Measurements from ENCODE around the gene CENPB.

CENPB gene

DNA sequence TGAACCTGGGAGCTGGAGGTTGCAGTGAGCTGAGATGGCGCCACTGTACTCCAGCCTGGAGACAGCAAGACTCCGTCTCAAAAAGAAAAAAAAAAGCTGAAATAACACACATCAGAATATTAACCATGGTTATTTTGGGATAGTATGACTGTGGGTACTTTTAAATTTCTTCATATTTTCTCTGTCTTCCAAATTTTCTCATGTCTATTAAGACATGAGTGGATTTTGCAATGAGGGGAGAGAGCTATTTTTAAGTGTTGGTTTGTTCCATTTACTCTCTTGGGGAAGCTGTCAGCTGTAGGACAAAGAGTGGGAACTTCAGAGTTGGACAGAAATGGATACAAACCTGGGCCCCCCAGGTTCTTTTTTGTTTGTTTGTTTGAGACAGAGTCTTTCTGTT is 29.3 kb downstream of the CENPB start:
- no peak for DNase-seq (ENCODE audit: low read depth)
- TF ChIP-seq, protein P1, sequence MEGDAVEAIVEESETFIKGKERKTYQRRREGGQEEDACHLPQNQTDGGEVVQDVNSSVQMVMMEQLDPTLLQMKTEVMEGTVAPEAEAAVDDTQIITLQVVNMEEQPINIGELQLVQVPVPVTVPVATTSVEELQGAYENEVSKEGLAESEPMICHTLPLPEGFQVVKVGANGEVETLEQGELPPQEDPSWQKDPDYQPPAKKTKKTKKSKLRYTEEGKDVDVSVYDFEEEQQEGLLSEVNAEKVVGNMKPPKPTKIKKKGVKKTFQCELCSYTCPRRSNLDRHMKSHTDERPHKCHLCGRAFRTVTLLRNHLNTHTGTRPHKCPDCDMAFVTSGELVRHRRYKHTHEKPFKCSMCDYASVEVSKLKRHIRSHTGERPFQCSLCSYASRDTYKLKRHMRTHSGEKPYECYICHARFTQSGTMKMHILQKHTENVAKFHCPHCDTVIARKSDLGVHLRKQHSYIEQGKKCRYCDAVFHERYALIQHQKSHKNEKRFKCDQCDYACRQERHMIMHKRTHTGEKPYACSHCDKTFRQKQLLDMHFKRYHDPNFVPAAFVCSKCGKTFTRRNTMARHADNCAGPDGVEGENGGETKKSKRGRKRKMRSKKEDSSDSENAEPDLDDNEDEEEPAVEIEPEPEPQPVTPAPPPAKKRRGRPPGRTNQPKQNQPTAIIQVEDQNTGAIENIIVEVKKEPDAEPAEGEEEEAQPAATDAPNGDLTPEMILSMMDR (conservative IDR thresholded peaks at IDR 0.05; ENCODE audit: low read length): no peak
- no peak overlapping the region for H3K4me3 ChIP-seq (ENCODE audit: low read length)

DNA sequence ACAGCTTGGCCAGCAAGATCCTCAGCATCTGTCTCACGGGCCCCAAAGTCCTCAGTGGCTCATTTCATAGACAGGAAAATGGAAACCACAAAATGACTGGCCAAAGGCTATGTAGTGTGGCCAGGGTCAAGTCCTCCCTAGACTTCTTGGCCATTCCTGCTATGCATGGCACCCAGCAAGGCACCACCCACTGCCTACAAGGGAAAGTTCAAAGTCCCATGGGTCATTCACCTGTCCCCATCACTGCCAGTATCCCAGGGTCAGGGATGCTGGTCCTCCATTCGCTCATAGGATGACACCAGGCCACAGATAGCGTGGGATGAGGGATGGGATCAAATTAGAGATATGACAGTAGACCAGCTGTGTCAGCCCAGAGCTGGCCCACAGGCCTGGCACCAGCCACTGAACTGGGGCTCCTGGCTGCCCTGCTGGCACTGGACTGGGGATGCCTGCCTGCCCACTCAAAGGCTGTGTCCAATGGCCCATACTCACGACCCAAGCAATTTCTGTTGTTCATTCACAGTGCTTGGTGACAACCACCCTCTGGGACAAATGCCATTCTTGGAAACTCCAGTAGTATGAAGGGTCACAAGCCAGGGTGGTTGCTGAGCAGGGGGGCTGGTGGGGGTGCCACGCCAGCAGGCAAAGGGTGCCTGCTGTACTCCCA is 30.6 kb downstream of the CENPB start:
- no peak for DNase-seq (ENCODE audit: low read depth)

GRCh38 chr20:3755269-3755668 is 31.3 kb downstream of the CENPB start:
- no peak overlapping the region for H3K4me3 ChIP-seq (ENCODE audit: low read length)
- TF ChIP-seq, protein P1 (conservative IDR thresholded peaks at IDR 0.05; ENCODE audit: low read length): no peak
- no peak for DNase-seq (ENCODE audit: low read depth)

More for the DNA sequence above, 30.6 kb downstream of the CENPB start:
- TF ChIP-seq, protein P1 (conservative IDR thresholded peaks at IDR 0.05; ENCODE audit: low read length): no peak
- H3K4me3 ChIP-seq (ENCODE audit: low read length): no peak overlapping the region

DNA sequence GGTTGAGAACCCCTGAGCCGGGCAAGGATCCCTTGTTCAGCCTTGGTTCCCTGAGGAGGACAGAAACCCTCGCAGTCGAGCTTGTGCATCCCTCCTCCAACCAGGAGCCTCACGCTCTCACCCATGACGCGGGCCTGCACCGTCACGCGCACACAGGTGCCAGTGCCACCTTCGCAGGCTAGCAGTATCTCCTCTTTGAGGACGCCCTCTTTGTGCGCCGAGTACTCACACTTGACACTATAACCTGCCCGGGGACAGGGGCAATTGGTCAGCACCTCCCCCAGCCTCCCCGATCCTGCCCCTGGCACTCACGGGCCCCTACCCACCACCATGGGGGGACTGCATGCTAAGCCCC is 32.3 kb downstream of the CENPB start:
- no peak for DNase-seq (ENCODE audit: low read depth)
- H3K4me3 ChIP-seq (ENCODE audit: low read length): no peak overlapping the region
- TF ChIP-seq, protein P1 (conservative IDR thresholded peaks at IDR 0.05; ENCODE audit: low read length): no peak

- H3K4me3 ChIP-seq (ENCODE audit: low read length): no peak overlapping the region
- DNase-seq (ENCODE audit: low read depth): no peak
- TF ChIP-seq, protein P1 (conservative IDR thresholded peaks at IDR 0.05; ENCODE audit: low read length): no peak
Measured at GRCh38 chr20:3753501-3754275, 32.9 kb downstream of the CENPB start.

- no peak overlapping the region for H3K4me3 ChIP-seq (ENCODE audit: low read length)
- TF ChIP-seq, protein P1 (conservative IDR thresholded peaks at IDR 0.05; ENCODE audit: low read length): peak; percentile 92
- peak; percentile 72 for DNase-seq (ENCODE audit: low read depth)
Measured at GRCh38 chr20:3753098-3753497, 33.4 kb downstream of the CENPB start.

DNA sequence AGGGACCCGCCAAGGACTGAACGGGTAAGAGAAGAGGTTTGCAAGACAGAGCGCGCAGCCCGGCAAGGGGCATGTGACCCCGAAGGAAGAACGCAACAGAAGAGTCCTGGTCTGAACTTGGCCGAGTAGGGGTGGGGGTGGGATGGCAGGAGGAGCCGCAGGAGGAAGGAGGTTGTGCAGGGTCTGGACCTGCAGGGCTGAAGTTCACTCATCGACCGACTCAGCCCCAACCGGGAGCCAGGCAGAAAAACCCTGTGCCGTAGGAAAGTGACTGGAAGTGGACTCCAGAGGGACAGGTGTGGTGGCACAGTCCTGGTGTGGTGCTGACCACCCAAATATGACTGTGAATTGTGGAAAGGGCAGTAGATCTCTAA is 34.2 kb downstream of the CENPB start:
- TF ChIP-seq, protein P1 (conservative IDR thresholded peaks at IDR 0.05; ENCODE audit: low read length): no peak
- no peak overlapping the region for H3K4me3 ChIP-seq (ENCODE audit: low read length)
- no peak for DNase-seq (ENCODE audit: low read depth)

Data from AG10803 (cell line).